CD4-positive, alpha-beta T cell treated with Interleukin-6 for 4 hours (primary cell): Measurements from ENCODE around the gene LTBR.
"Not testable (repeated sequence)": the region's sequence is repeated elsewhere in the genome, so short reads cannot be mapped to it uniquely, and the experiment has no call there.

Experiments
- DNase-seq: peaks from one replicate; pipeline ENCODE4 v3.0.0-alpha.2; 2020; ENCODE audit warnings: mixed read lengths

LTBR gene

DNA sequence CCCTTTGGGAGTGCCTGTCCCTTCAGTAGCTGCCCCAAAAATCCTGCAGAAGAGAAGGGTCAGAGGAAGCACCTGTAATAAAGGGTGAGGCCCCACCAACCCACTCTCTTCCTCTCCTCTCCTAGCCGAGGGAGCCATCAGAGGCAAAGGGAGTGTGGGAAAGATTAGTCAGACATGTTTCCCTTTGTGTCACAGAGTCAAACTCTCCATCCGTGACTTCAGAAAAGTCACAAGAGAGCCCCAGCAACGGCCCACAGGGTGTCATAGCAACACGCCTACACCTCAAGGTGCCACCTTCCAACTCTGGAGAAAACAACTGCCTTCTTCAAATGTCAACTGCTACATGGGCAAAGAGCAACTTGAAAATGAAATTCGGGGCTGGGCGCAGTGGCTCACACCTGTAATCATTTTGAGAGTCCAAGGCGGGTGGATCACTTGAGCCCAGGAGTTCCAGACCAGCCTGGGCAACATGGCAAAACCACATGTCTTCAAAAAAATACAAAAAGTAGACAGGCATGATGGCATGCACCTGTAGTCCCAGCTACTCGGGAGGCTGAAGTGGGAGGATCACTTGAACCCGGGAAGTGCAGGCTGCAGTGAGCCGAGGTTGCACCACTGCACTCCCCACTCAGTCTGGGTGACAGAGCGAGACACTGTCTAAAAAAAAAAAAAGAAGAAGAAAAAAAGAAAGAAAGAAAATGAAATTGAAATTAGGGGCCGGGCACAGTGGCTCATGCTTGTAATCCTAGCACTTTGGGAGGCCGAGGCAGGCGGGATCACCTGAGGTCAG, 43.1 kb downstream of the LTBR start:
- DNase-seq: peak; percentile 90

DNA sequence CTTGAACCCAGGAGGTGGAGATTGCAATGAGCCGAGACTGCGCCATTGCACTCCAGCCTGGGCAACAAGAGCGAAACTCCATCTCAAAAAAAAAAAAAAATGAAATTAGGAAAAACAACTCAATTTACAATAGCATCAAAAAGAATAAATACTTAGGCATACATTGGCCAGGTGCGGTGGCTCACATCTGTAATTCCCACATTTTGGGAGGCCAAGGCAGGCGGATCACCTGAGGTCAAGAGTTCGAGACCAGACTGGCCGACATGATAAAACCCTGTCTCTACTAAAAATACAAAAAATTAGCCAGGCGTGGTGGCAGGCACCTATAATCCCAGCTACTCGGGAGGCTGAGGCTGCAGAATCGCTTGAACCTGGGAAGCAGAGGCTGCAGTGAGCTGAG, 43.8 kb downstream of the LTBR start:
- not testable (repeated sequence) for DNase-seq

GRCh38 chr12:6428326-6428725, 44.4 kb downstream of the LTBR start:
- DNase-seq: no peak

DNA sequence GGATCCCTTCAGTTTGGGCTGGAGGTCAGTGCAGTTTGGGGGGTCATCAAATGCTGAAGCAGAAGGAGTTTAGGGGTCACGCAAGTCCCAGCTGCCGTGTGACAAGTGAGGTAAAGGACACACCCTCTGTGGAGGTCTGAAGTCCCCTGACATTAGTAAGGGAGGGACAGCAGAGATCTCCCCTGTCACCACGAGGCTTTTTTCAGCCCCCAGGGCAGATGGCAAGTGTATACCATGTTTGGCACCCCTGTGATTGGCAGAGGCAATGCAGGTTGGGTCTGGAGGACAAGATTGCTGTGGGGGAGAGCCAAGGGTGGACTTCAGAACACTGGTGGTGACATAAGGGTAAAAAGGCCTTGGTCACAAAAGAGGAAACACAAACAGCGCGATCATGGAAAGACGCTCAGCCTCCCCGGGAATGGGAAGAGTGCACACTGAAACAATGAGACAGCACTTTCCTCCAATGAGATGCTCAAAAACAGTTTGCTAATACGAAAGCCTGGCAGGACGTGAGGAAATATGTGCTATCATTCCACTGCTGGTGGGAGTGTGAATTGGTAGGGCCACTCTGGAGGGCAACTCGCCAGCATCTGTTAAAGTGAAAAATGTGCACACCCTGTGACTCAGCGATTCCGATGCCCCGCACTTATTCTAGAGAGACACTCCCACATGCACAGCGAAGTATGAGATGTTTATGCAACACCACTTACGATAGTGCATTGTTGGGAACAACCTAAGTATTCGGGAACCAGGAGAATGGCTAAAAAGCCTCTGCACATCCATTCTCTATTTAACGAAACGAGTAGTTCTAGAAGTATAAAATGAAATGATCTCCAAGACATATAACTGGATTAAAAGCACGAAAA, 46.4 kb downstream of the LTBR start:
- peak; percentile 46 for DNase-seq

- DNase-seq: peak; percentile 49
Observed at GRCh38 chr12:6432991-6433390, 49.0 kb downstream of the LTBR start.

DNA sequence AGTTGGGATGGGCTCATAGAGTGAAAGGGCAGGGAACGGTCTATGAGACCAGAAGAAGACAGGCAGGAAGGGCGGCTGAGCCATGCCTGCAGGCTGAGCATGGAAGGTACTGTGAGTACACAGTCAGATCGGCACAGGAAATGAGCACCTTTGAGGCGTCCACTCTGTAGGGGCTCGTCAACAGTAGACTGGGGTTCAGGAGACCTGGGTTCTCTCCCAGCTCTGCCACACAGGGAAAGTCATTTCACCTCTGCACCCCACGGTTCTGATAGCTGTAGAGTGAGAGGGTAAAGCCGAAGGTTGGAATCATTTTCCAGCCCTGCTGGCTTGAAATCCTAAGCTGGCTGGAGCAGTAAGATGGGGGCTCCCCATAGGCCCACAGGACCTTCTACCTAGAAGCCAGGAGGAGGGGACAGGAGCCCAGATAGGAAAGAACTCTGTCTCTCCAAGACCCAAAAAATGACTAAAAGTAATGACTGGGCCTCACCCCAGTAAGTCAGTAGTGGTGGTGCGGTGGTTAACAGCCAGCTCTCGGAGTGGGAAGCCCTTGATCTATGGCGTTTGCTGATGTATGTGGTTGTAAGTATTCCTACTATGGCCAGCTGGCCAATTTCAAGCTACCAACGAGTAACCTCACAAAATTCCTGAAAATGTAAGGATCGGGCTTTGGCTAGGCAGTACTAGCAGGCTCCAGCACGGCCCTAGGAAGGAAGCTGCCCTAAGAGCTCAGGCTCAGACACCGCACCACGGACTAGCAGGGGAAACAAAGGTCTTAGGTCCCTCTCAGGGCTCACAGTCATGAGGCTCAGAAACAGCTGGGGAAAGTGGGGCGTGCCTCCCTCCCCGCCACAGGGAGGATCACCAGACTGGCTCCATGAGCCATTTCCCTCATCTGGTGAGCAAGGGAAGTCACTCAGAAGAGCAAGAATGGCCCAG, 50.5 kb downstream of the LTBR start:
- DNase-seq: peak; percentile 71

GRCh38 chr12:6435961-6436715, 52.2 kb downstream of the LTBR start:
- DNase-seq: no peak

DNA sequence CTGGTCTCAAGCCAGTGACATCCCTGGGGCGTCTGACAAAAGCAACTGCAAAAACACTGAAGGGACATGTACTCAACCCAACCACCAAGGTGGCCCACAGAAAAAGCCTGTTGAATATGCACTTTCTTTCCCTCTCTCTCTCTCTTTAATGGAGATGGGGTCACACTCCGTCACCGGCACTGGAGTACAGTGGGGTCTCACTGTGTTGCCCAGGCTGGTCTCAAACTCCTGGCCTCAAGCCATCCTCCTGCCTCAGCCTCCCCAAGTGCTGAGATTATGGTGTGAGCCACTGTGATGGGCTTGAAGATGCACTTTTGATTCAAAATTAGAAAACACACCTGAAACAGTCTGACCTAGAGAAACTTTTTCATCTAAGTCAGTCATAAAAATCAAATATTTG, 53.6 kb downstream of the LTBR start:
- no peak for DNase-seq

DNA sequence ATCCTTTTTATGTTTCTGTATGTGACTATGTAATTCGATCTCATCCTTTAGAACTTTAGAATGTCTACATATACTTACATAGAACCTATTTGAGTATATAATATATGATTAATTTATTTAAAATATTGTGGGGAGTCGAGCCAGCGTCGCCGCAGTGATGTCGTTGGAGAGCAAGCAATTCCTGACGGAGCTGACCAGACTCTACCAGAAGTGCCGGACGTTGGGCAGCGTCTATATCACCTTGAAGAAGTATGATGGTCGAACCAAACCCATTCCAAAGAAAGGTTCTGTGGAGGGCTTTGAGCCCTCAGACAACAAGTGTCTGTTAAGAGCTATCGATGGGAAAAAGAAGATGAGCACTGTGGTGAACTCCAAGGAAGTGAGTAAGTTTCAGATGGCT, 54.4 kb downstream of the LTBR start:
- DNase-seq: no peak

GRCh38 chr12:6440391-6440790, 56.4 kb downstream of the LTBR start:
- no peak for DNase-seq
